T-cell (primary cell): Measurements from ENCODE around the gene OR5B17. TPM values are rescaled to one million over a fixed set of nuclear protein-coding genes. Genes with fewer than 3 reads are reported as not detected.

Experiments
- ATAC-seq, 4 experiments: fragments of 200-7000 bp in 3 of 4; fragments of 150-1000 bp in 1 of 4; cut with Tn5 transposase; replicated peaks in 1 of 4; 1 replicate in 3 of 4; 2 replicates in 1 of 4; pipeline ENCODE4 v1.10.0; 2021; ENCODE audit warnings: moderate library complexity in 3 of 4, mild to moderate bottlenecking in 2 of 4, moderate number of reproducible peaks in 1 of 4
- CTCF ChIA-PET, 2 donors: fragments of 300-600 bp; sonication (Branson Sonifier 250); formaldehyde crosslinking; loops; one replicate each; lab custom pipeline; 2022; ENCODE audit warnings: antibody characterized with exemption in 2 of 2; lab: Charles Lee
- POLR2A ChIA-PET, 2 donors: fragments of 300-600 bp; sonication (Branson Sonifier 250); formaldehyde crosslinking; loops; one replicate each; lab custom pipeline; 2022; ENCODE audit warnings: antibody characterized with exemption in 2 of 2; lab: Charles Lee
- DNase-seq, 35 experiments: peaks; one replicate each; pipeline versions ENCODE4 v3.0.0 to v3.0.0-alpha.2; 2013 to 2023
- H3K27ac ChIP-seq: one replicate; pipeline ENCODE4 v1.5.1; 2013; ENCODE audit warnings: low read length
- H3K27me3 ChIP-seq, 2 experiments: replicated peaks in 1 of 2; 1 replicate in 1 of 2; 2 replicates in 1 of 2; pipeline versions ENCODE4 v1.6.1 to v1.7.0; 2013; ENCODE audit warnings: low read length in 1 of 2, mixed read lengths in 1 of 2; ENCODE audit not compliant: control insufficient read depth in 2 of 2, insufficient read depth in 2 of 2; ENCODE audit errors: extremely low read depth in 1 of 2
- H3K36me3 ChIP-seq, 2 donors: 1 replicate in 1 of 2; 2 replicates in 1 of 2; pipeline versions ENCODE4 v1.6.1 to v1.7.0; 2013; ENCODE audit warnings: low read length in 1 of 2; ENCODE audit not compliant: control insufficient read depth in 2 of 2, insufficient read depth in 1 of 2; ENCODE audit errors: extremely low read depth in 1 of 2
- H3K4me1 ChIP-seq, 2 experiments: 1 replicate in 1 of 2; 2 replicates in 1 of 2; pipeline versions ENCODE4 v1.6.1 to v1.7.0; 2013; ENCODE audit warnings: low read length in 2 of 2, mixed read lengths in 1 of 2; ENCODE audit not compliant: insufficient read depth in 2 of 2, control insufficient read depth in 1 of 2; ENCODE audit errors: extremely low read depth in 1 of 2
- H3K4me3 ChIP-seq, 2 donors: 1 replicate in 1 of 2; 2 replicates in 1 of 2; pipeline versions ENCODE4 v1.5.1 to v1.7.0; 2013; ENCODE audit warnings: mild to moderate bottlenecking in 2 of 2, low read length in 1 of 2, moderate library complexity in 1 of 2; ENCODE audit not compliant: control insufficient read depth in 1 of 2; ENCODE audit errors: extremely low read depth in 1 of 2
- H3K9me3 ChIP-seq: 2 replicates; pipeline ENCODE4 v1.7.0; 2013
- H3K27ac Mint-ChIP-seq, 2 donors: one replicate each; pipeline ENCODE4 v1.8.0; 2020 to 2021; ENCODE audit warnings: mild to moderate bottlenecking in 2 of 2, mixed read lengths in 2 of 2
- H3K27me3 Mint-ChIP-seq, 2 donors: one replicate each; pipeline ENCODE4 v1.8.0; 2021 to 2022; ENCODE audit warnings: mixed read lengths in 2 of 2
- H3K36me3 Mint-ChIP-seq: one replicate; pipeline ENCODE4 v1.8.0; 2021; ENCODE audit warnings: mixed read lengths
- H3K4me1 Mint-ChIP-seq, 3 donors: one replicate each; pipeline ENCODE4 v1.8.0; 2020 to 2022; ENCODE audit warnings: mixed read lengths in 3 of 3, mild to moderate bottlenecking in 1 of 3
- H3K4me3 Mint-ChIP-seq, 3 donors: one replicate each; pipeline ENCODE4 v1.8.0; 2020 to 2022; ENCODE audit warnings: mild to moderate bottlenecking in 3 of 3, mixed read lengths in 3 of 3, moderate library complexity in 3 of 3
- H3K9me3 Mint-ChIP-seq, 3 donors: one replicate each; pipeline ENCODE4 v1.8.0; 2020 to 2022; ENCODE audit warnings: mixed read lengths in 3 of 3
- WGBS: methylation state at CpG from one replicate; pipeline ENCODE4 v1.1.5; 2013; ENCODE audit warnings: missing lambda C conversion rate; ENCODE audit not compliant: insufficient coverage; 5-methylcytosine and 5-hydroxymethylcytosine counted together
- total RNA-seq, 35 experiments: library from RNA in 6 of 35; stranded (reverse) in 6 of 35; fragments of 120-200 nt in 1 of 35; gene quantifications; one replicate each; pipeline versions ENCODE4 v1.2.1 to v1.2.4 and lab custom pipeline; 2013 to 2026

The OR5B17 gene
- total RNA-seq, 5 donors from 2014 or later (not counting 1 experiment from before 2014, with no cell fraction given): not detected

DNA sequence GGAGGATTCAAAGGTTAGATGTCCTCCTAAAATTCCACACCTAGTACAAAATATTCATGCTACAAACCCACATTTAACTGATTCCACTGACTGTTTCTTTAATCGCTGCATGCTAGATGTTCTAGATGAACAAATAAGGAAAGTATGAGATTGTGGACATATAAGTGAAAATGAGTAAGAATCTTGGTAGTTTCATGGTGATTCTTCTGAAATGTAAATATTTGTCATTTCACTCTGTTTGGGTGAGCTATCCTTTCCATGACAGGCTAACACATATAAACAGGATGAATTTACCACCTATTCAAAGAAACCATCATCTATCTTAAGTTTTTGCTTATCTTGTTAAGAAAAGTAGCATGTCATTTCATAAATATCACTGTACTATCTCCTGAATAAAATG lies 33.0 kb upstream of the OR5B17 start:
- no peak overlapping the region for H3K27ac ChIP-seq
- Mint-ChIP-seq H3K27ac (no peak overlapping the region), H3K9me3 (peaks cover 5 to 13% (median 8%) of the 10 kb centered on the region in 3 donors), H3K36me3 (no peaks in the 10 kb centered on the region), H3K4me3 (no peak overlapping the region), H3K4me1 (no peaks in the 10 kb centered on the region), H3K27me3 (peaks cover 3 to 4% of the 10 kb centered on the region in 2 donors)
- DNase-seq (no peak), ATAC-seq (no peak)
- no peaks in the 10 kb centered on the region for H3K4me1 ChIP-seq
- POLR2A ChIA-PET: no interaction called here
- no peak overlapping the region for H3K4me3 ChIP-seq
- no CpG with 5 or more reads among the region's 1 CpG for WGBS
- no peaks in the 10 kb centered on the region for H3K9me3 ChIP-seq
- H3K27me3 ChIP-seq: peaks cover 0 to 11% of the 10 kb centered on the region in 2 experiments
- CTCF ChIA-PET: no interaction called here
- no peaks in the 10 kb centered on the region for H3K36me3 ChIP-seq

DNA sequence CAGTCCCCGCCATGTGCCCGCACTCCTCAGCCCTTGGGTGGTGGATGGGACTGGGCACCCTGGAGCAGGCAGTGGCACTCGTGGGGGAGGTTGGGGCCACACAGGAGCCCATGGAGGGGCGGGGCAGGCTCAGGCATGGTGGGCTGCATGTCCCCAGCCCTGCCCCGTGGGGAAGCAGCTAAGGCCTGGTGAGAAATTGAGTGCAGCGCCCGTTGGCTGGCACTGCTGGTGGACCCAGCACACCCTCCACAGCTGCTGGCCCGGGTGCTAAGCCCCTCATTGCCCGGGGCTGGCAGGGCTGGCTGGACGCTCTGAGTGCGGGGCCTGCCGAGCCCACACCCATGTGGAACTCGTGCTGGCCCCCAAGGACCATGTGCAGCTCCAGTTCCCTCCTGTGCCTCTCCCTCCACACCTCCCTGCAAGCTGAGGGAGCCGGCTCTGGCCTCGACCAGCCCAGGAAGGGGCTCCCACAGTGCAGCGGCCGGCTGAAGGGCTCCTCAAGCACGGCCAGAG lies 31.7 kb upstream of the OR5B17 start:
- H3K27me3 ChIP-seq: peaks cover 0 to 11% of the 10 kb centered on the region in 2 experiments
- H3K4me1 Mint-ChIP-seq: no peaks in the 10 kb centered on the region
- H3K4me3 Mint-ChIP-seq: no peak overlapping the region
- WGBS: 86% methylated on average over 18 of the region's 18 CpGs
- DNase-seq (no peak), ATAC-seq (no peak)
- H3K36me3 Mint-ChIP-seq: no peaks in the 10 kb centered on the region
- H3K27ac Mint-ChIP-seq: no peak overlapping the region
- peaks cover 3 to 4% of the 10 kb centered on the region in 2 donors for H3K27me3 Mint-ChIP-seq
- no peaks in the 10 kb centered on the region for H3K4me1 ChIP-seq
- no peaks in the 10 kb centered on the region for H3K36me3 ChIP-seq
- ChIA-PET CTCF (no interaction called here), POLR2A (no interaction called here)
- peaks cover 5 to 12% (median 8%) of the 10 kb centered on the region in 3 donors for H3K9me3 Mint-ChIP-seq
- H3K9me3 ChIP-seq: no peaks in the 10 kb centered on the region
- H3K27ac ChIP-seq: no peak overlapping the region
- H3K4me3 ChIP-seq: no peak overlapping the region

DNA sequence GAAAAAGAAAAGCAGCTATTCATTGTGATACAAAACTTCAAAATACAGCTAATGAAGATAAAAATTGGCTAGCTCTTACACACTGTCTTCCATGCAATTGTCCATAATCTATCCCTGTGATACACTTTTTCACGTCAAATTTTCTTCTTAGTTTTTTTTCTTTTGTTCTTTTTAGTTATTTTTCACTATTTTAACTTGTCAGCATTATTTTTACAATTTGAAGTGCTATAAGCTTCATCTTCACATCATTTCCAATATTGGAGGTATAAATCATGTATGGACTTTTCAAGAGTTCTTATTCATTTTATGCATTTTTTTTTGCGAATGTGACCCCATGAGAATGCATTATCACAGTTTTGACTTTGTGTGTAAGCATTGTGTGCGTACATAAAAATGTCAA lies 4.1 kb downstream of the OR5B17 start:
- H3K4me1 ChIP-seq: no peaks in the 10 kb centered on the region
- H3K27ac ChIP-seq: no peak overlapping the region
- ATAC-seq (no peak), DNase-seq (no peak)
- H3K9me3 ChIP-seq: no peaks in the 10 kb centered on the region
- H3K4me1 Mint-ChIP-seq: peaks cover 0 to 4% (median 0%) of the 10 kb centered on the region in 3 donors
- H3K27me3 ChIP-seq: no peaks in the 10 kb centered on the region
- no peaks in the 10 kb centered on the region for H3K36me3 Mint-ChIP-seq
- H3K27ac Mint-ChIP-seq: no peak overlapping the region
- POLR2A ChIA-PET: no interaction called here
- WGBS: no CpG with 5 or more reads among the region's 3 CpGs
- no peak overlapping the region for H3K4me3 ChIP-seq
- H3K9me3 Mint-ChIP-seq: no peaks in the 10 kb centered on the region
- peaks cover 3 to 29% of the 10 kb centered on the region in 2 donors for H3K27me3 Mint-ChIP-seq
- H3K36me3 ChIP-seq: no peaks in the 10 kb centered on the region
- CTCF ChIA-PET: no interaction called here
- H3K4me3 Mint-ChIP-seq: no peak overlapping the region

DNA sequence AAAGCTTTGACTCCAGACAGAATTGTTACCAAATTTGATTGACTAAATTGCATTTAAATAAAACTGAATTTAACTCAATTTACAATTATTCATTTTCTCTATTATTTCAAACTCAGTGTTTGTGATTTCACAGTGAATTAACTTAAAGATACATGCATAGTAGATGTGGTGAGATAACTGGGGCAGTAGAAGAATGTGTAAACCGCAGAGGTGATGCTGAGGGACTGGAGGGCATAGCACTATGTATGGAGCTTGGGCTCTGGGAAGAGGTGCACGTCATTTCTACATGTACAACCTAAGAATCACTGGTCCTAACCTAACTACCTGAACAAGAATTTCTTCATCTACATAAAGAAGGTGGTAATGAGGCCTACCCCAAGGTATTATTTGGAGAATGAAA lies 13.7 kb downstream of the OR5B17 start:
- H3K4me3 Mint-ChIP-seq: no peak overlapping the region
- H3K27me3 Mint-ChIP-seq: peaks cover 6 to 32% of the 10 kb centered on the region in 2 donors
- POLR2A ChIA-PET: no interaction called here
- Histone ChIP-seq H3K4me1 (no peaks in the 10 kb centered on the region), H3K36me3 (no peaks in the 10 kb centered on the region), H3K27ac (no peak overlapping the region), H3K9me3 (no peaks in the 10 kb centered on the region), H3K4me3 (no peak overlapping the region), H3K27me3 (no peaks in the 10 kb centered on the region)
- H3K27ac Mint-ChIP-seq: no peak overlapping the region
- CTCF ChIA-PET: no interaction called here
- WGBS: no CpG with 5 or more reads among the region's 2 CpGs
- peaks cover 0 to 12% (median 5%) of the 10 kb centered on the region in 3 donors for H3K9me3 Mint-ChIP-seq
- no peak for ATAC-seq
- H3K36me3 Mint-ChIP-seq: no peaks in the 10 kb centered on the region
- H3K4me1 Mint-ChIP-seq: no peaks in the 10 kb centered on the region
- DNase-seq: no peak

DNA sequence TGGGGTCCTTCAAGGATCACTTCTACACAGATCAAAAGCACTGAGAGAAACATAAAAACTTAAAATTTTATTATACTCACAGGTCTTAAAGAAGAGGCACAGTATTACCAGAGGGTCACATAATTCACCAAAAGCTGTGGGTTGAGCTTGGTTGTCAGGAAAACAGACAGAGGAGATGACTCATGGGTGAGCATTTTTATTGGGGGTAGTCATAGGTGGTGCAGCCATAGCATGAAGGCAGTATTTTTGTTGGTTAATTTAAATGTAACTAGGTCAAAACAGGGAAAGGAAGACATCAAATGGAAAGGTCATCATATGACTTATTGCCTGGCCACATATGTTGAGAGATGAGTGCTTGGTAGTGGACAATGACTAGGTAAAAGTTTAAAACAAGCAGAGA lies 24.2 kb downstream of the OR5B17 start:
- Mint-ChIP-seq H3K4me3 (no peak overlapping the region), H3K27me3 (peaks cover 16 to 25% of the 10 kb centered on the region in 2 donors), H3K36me3 (peaks cover 4% of the 10 kb centered on the region), H3K9me3 (peaks cover 8 to 25% (median 10%) of the 10 kb centered on the region in 3 donors), H3K27ac (no peak overlapping the region), H3K4me1 (no peaks in the 10 kb centered on the region)
- Histone ChIP-seq H3K27me3 (no peaks in the 10 kb centered on the region), H3K4me1 (no peaks in the 10 kb centered on the region), H3K27ac (no peak overlapping the region), H3K4me3 (no peak overlapping the region), H3K36me3 (no peaks in the 10 kb centered on the region), H3K9me3 (no peaks in the 10 kb centered on the region)
- ATAC-seq: no peak
- DNase-seq: no peak
- ChIA-PET CTCF (no interaction called here), POLR2A (no interaction called here)

DNA sequence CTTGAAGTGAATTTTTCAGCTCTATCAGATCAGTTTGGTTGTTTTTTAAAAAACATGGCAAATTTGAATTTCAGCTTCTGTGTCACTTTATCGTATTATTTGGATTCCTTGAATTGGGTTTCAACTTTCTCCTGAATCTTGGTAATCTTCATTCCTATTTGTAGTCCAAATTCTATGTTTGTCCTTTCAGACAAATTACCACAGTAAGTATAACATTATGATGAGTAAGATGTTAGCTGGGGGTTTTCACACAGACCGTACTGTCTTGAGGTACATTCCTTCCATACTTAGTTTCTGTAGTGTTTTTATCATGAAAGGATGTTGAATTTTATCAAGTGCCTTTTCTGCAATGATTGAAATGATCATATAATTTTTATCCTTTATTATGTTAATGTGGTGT lies 28.0 kb downstream of the OR5B17 start:
- H3K4me1 ChIP-seq: no peaks in the 10 kb centered on the region
- Mint-ChIP-seq H3K4me3 (no peak overlapping the region), H3K9me3 (peaks cover 10 to 34% (median 18%) of the 10 kb centered on the region in 3 donors), H3K27me3 (peaks cover 18 to 43% of the 10 kb centered on the region in 2 donors), H3K36me3 (peaks cover 4% of the 10 kb centered on the region), H3K4me1 (no peaks in the 10 kb centered on the region), H3K27ac (no peak overlapping the region)
- ChIA-PET POLR2A (no interaction called here), CTCF (interaction anchor here in 1 of 2 donors (0.6 kb wide), 1 partner anchor 573 kb away, joined by 3 read pairs; no protein-coding TSS in a partner anchor)
- no peaks in the 10 kb centered on the region for H3K36me3 ChIP-seq
- ATAC-seq (no peak), DNase-seq (no peak)
- no peaks in the 10 kb centered on the region for H3K27me3 ChIP-seq
- H3K9me3 ChIP-seq: no peaks in the 10 kb centered on the region
- WGBS: no CpG with 5 or more reads among the region's 2 CpGs
- H3K4me3 ChIP-seq: no peak overlapping the region
- no peak overlapping the region for H3K27ac ChIP-seq

DNA sequence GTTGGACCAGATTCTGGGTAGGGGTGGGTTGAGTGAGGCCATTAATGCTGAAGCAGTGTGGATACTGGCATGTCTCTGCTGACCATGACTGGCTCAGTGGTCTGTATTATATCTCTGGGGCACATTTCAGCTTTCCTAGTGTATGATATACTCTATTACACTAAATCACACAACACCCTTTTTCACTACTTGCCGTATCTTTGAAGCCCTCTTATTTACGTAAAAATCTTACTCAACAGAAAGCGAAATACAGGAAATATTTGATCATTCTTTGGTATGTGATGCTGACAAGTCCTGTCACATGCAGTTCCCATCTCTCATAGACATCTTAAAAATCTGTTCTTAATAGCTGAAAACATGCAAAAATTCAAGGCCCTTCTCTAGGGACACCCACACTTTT lies 40.3 kb downstream of the OR5B17 start:
- Mint-ChIP-seq H3K27me3 (peaks cover under 1 to 7% of the 10 kb centered on the region in 2 donors), H3K4me1 (no peaks in the 10 kb centered on the region), H3K9me3 (peaks cover 0 to under 1% (median 0%) of the 10 kb centered on the region in 3 donors), H3K4me3 (no peak overlapping the region), H3K27ac (no peak overlapping the region), H3K36me3 (no peaks in the 10 kb centered on the region)
- ATAC-seq (no peak), DNase-seq (no peak)
- no peaks in the 10 kb centered on the region for H3K4me1 ChIP-seq
- ChIA-PET POLR2A (no interaction called here), CTCF (no interaction called here)
- no peaks in the 10 kb centered on the region for H3K36me3 ChIP-seq
- H3K4me3 ChIP-seq: no peak overlapping the region
- no CpG with 5 or more reads among the region's 3 CpGs for WGBS
- no peaks in the 10 kb centered on the region for H3K9me3 ChIP-seq
- no peak overlapping the region for H3K27ac ChIP-seq
- H3K27me3 ChIP-seq: no peaks in the 10 kb centered on the region
